HL-60 (cell line): Measurements from ENCODE around the gene FBXW5.

Source experiments
- DNase-seq, 2 experiments: peaks; one replicate each; pipeline ENCODE4 v3.0.0-alpha.2; 2010 to 2020; ENCODE audit warnings: low read depth in 1 of 2, low spot score in 1 of 2
- H3K27ac ChIP-seq: fragments of 250-450 bp; sonication (Bioruptor Pico); replicated peaks from 2 replicates; pipeline ENCODE4 v1.5.1; 2020; ENCODE audit warnings: mild to moderate bottlenecking, moderate library complexity
- H3K27me3 ChIP-seq: fragments of 250-450 bp; sonication (Bioruptor Pico); 2 replicates; pipeline ENCODE4 v1.5.1; 2021; ENCODE audit warnings: mild to moderate bottlenecking, moderate library complexity; ENCODE audit not compliant: insufficient read depth, poor library complexity, severe bottlenecking
- H3K4me3 ChIP-seq: replicated peaks from 2 replicates; pipeline ENCODE4 v1.5.1; 2011; ENCODE audit warnings: mild to moderate bottlenecking, control low read depth, low read length; ENCODE audit not compliant: insufficient read depth
- CTCF ChIP-seq: IDR thresholded peaks from one replicate; pipeline ENCODE4 v1.5.1; 2011; ENCODE audit warnings: low read length, control low read depth, inconsistent platforms; ENCODE audit not compliant: insufficient read depth
- GABPA ChIP-seq: IDR thresholded peaks from 2 replicates; pipeline ENCODE4 v1.6.1; 2012; ENCODE audit warnings: low read depth
- POLR2AphosphoS5 ChIP-seq: IDR thresholded peaks from 2 replicates; pipeline ENCODE4 v1.6.1; 2012; ENCODE audit warnings: low read depth
- REST ChIP-seq: IDR thresholded peaks from 2 replicates; pipeline ENCODE4 v1.6.1; 2012; ENCODE audit warnings: low read depth; ENCODE audit not compliant: insufficient replicate concordance
- SPI1 ChIP-seq: IDR thresholded peaks from 2 replicates; pipeline ENCODE4 v1.6.1; 2012; ENCODE audit warnings: low read depth, mild to moderate bottlenecking, borderline replicate concordance

The FBXW5 gene

GRCh38 chr9:136896027-136896426 lies 48.5 kb downstream of the FBXW5 start:
- Histone ChIP-seq H3K4me3 (no peak overlapping the region), H3K27me3 (no peaks in the 10 kb centered on the region), H3K27ac (no peak overlapping the region)
- TF ChIP-seq SPI1 (no peak), CTCF (no peak), REST (no peak), GABPA (no peak), POLR2AphosphoS5 (no peak)
- no peak for DNase-seq

GRCh38 chr9:136890661-136891060 lies 53.9 kb downstream of the FBXW5 start:
- Histone ChIP-seq H3K27ac (no peak overlapping the region), H3K27me3 (no peaks in the 10 kb centered on the region), H3K4me3 (no peak overlapping the region)
- no peak for DNase-seq
- TF ChIP-seq REST (no peak), SPI1 (no peak), POLR2AphosphoS5 (no peak), CTCF (no peak), GABPA (no peak)
